GDM1 (cell line): ENCODE measurements around the gene MGAM2.
A peak's percentile ranks its signal among the peaks of the same experiment; 100 is the strongest.

Experiments
- DNase-seq: peaks from one replicate; lab custom pipeline; 2025; lab: John Stamatoyannopoulos, UW

MGAM2 gene

DNA sequence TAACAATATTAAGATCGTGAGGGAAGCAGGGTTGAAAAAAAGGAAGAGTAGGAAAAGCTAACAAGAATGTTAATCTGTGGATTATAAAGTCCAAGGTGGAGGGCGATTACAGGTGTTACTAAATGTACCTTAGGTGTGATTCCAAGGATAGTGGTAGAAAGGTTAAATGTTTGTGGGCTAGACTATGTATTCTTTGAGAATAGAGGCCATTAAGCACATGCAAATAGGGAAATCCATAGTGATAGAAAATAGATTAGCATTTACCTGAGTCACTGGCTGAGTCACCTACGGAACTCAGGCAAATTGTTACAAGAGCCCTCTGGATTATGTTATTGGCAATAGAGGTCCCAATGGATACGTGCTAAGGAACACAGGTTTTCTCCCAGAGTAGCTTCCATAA is 9.0 kb downstream of the MGAM2 start:
- DNase-seq: no peak

DNA sequence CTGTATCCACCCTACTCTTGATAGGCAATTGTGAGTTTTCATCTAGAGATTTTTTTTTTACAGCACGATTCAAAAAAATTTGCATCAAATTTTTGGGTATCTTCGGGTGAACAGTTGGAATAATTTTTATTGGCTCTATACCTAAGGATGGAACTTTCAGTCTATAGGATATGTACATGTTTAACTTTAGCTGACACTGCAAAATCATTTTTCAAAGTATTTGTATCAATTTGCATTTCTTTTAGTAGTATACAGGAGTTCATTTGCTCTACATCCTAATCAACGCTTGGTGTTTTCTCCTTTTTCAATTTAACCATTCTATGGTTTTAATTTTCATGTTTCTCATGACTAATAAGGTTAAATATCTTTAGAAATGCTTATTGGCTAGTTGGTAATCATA is 11.7 kb downstream of the MGAM2 start:
- DNase-seq: no peak

DNA sequence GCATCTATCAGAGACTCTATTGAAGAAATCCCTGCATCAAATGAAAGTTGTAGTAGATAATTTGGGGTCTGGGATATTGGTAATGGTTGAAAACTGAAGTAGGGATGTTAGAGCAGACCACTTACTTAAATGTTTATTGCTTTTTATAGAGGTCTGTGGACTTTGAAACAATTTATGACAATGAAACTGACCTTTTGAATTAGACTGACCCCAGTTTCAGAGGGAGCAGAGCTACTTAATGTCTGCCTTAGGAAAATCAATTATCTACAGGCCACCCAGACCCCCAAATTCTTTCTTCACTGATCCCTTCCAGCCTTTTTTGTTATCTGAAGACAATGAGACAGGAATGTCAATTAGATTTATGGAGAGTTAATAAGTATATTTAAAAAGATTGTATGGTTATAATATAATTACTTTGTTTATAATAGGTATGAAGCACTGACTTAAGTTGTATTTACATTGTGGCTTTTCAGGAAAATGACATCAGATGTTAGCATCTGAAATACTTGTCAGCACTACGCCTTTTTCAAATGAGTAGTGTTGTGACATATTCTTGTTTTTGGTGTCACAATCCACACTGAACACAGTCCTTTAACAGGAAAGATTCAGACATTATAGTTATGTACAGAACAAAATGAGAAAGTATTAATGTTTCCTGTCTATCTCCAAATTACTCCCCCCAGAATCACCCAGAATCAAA is 13.9 kb downstream of the MGAM2 start:
- DNase-seq: no peak

DNA sequence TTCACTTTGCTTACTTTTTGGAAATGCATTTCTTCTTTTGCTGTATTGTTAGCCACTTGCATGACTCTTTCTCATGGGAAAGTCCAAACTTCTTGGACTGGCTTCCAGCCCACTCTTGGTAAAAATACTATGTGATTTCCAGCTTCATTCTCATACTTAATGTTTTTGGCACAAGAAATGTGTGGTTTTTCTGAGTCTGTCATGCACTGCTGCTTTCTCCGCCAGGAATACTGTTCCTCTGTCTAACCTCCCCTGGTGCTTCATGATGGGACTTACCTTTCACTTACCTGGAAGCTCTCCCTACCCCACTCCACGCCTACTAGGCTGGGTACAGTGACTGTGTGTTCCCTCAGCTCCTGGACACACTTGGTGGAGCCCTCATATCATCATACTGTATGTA is 18.7 kb downstream of the MGAM2 start:
- DNase-seq: no peak

DNA sequence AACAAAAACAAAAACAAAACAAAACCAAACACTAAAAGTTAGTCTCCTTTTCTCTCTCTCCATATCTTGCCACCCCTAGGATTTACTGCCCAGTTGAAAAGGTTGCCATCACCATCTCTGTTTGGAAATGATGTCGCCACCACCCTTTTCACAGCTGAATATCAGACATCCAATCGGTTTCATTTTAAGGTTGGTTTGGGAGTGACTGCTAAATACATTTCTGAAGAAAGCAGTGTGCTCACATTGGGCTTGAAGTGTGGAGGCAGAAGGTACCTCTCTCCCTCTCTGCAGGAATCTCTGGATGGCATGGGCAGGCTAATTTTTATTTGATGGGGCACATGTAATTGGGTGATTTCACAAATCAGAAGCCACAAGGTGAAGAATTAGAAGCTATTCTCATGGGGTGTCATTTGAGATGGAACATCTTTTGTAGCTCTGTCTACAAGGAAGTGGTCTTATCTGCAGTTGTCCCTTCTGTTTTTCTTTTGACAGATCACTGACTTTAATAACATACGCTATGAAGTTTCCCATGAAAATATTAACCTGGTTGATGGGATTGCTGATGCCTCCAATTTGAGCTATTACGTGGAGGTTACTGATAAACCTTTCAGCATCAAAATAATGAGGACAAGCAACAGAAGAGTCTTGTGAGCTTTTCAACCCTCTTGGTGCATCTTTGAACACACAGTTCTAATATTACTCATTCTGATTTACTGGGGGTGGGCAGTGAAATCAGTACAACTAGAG is 20.1 kb downstream of the MGAM2 start:
- DNase-seq: no peak

DNA sequence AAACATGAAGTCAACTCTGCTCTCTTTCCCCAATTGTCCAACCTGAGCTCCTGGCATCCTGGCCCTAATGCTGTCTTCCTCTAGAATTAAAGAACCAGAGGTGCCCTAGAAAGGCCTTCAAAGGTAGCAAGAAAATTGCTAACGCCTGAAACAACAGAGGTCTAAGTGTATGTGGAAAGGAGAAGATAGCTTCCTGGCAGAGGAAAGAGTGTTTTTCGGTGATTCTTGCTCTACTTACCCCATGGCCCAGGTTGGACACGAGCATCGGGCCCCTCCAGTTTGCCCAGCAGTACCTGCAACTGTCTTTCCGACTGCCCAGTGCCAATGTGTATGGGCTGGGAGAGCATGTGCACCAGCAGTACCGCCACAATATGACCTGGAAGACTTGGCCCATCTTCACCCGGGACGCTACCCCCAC is 22.2 kb downstream of the MGAM2 start:
- DNase-seq: no peak

DNA sequence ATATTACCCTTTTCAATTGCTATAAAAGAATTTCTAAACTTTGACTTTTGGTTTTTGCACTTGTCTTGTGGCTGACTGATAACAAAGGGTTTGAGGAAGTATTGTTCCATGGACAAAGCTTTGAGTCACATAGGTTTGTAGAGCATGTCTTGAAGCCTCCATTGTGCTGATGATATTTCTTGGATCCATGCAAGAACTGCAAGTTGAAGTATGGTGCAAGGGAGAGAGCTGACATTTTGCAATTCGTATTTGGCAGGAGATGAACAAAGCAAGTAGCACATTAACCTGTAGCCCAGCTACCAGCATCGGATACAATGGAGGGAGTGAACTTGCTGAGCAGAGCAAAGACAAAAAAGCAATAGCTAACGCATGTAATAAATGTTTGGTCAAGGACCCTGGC is 23.4 kb downstream of the MGAM2 start:
- DNase-seq: peak; percentile 11

DNA sequence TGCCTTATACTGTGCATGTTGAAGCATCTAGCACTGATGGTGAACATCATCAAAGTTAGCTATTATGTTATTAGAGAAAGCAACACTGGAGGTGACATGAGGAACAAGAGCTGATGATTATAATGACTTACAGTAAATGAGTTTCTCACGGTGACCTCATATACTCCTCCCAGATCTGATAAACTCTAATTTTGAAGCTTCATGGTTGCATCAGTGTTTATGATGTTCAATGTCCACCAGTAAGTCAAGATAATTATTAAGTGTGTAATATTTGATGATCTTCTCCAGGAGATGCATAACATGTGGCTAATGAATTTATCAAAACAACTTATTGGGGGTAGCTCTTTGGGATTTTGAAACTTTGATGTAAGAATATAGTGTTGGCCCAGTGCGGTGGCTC is 27.5 kb downstream of the MGAM2 start:
- DNase-seq: no peak

DNA sequence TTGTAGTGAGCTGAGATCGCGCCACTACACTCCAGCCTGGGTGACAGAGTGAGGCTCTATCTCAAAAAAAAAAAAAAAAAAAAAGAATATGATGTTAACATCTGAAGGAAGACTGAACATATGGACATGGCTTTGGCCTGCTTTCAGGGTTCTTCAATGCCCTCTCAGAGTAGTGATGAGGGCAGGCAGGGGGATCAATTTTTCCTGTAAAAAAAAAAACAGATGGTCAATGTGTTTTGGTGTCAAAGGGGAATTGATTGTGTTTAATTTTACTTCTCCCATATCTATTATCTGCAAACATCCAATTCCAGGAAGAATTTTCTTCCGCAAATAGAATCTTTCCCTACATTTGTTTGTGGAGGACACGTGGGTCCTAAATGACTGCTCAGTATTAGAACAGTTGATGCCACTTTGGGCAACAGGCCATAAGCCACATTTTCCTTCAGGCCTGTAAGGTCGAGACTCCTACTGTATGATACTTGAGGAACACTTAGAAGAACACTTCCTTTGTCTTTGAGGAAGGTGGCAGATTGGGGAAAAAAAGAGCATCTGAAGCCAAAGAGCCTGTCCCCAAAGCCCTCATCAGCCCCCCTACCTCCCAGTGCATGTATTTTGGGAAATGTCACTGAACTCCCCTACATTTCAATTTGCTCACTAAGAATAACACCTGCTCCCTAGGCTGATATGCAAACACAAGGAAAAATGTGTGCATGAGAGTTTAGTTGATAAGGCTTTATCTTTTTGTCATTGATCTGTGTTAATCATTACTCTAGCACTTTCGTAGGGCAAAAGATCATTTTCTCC is 28.3 kb downstream of the MGAM2 start:
- no peak for DNase-seq

DNA sequence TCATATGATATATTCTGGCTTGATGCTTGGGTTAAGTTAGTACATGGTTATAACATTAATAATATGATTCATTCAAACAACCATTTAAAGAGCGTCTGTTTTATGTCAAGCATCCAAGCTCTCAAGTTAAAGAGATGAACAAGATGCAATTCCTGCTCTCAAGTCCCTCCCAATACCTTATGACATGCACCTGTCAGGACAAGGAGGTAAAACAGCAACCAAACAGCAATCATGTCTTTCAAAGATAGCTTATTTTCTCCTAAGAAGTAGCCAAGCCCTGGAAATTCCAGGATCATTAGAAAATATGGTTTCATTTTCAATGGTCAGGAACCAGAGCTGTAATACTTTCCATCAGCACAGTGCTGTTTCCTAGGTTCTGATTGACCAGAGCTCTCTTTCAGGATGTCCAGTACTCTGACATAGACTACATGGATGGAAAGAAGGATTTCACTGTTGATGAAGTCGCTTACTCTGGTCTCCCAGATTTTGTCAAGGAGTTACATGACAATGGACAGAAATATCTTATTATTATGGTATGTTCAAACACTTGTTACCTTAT is 29.0 kb downstream of the MGAM2 start:
- DNase-seq: no peak

DNA sequence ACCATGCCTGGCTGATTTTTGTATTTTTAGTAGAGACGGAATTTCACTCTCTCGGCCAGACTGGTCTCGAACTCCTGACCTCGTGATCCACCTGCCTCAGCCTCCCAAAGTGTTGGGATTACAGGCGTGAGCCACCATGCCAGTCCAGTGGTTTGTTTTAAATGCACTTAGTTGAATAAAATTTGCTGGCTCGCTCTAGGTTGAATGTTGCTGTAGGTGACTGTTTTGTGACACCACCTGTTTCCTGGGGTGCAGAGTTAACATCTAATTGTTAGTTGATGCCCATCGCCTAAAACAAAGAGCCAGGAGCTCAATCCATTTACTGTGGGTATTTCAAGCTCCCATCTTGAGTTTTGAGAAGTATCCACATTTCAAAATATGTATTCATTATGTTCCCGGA is 31.2 kb downstream of the MGAM2 start:
- DNase-seq: no peak

DNA sequence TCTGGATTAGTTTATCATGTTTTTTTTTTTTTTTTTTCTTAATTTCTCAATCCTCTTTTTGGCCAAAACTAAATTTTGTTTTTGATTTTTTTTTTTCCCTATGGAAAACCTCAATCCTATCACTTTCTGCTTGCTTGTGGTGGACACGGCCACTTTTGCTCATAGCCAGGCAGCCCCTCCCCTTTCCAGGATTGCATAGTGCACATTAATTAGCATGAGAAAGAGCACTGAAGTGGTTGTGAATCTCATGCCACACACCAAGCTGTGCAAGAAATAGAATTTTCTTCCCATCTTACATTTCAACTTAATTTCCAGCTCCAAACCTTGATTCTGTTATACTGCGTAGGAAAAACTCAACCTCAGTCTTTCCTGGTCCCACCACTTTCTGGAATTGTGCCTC is 34.6 kb downstream of the MGAM2 start:
- no peak for DNase-seq

DNA sequence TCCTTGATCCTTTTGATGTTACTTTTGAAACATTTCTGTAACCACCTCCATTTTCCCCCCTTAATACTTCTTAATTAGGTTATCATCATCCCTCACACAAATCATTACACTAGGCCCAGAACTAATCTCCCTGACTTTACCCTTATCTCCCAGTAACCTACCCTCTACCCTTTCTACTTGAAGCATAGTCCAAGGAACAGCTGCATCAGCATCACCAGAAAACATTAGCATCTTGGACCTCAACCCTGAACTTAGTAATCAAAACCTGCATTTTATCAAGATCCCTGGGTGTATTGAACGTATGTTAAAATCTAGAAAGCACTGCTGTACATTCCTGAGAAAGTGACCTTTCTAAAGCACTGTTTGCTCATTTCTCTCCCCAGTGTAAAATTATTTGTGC is 38.8 kb downstream of the MGAM2 start:
- DNase-seq: no peak

DNA sequence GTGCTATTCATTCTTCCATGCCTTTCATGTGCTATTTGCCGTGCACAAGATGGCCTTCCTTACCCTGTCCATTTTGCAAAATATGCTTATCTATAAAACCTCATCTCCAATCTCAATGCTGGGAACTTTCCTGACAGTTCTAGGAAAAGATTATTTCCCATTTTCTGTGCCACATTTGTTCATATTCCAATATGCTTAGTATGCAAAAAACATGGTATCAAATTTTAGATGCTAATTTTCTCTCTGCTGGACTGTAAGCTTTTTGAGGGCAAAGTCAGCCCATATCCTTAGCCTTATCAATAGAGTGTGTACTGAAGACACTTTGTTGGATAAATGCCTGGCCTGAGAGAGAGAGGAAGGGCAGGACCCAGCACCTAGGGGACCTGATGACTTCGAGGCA is 39.4 kb downstream of the MGAM2 start:
- DNase-seq: no peak

DNA sequence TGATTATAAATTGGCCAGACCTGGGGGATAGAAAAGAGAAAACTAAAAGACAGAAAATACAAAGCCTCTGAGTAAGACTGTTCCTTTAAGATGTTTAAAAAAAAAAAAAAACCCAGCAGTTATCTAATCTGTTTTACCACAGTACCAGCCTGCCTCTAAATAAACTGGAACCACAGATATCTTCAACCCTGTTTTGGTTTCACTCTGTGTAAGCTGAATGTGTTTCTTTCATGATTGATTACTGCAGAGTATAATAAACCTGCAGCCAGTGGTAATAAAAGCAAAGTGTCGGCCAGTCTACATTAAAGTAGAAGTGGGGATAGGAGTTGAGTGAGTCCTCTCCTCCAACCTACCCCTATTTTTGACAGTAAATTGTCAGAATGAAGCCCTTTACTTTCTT is 40.6 kb downstream of the MGAM2 start:
- DNase-seq: no peak

DNA sequence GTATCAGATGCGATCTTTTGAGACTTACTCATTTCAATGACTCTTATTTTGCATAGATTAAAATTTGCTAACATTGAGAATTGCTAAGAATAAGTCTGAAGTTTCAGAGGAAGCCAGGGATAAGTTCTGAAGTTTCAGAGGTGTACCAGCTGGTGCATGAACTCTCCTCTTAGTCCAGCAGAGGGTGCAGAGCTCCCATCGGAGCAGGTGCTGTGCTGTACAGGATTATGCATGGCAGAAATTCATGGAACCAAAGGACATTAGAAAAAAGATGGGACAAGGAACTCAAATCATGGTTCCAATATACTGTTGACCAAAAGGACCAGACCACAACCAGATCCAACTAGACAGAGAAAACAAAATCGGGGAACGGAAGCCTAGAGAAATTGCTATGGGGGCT is 41.9 kb downstream of the MGAM2 start:
- DNase-seq: no peak

DNA sequence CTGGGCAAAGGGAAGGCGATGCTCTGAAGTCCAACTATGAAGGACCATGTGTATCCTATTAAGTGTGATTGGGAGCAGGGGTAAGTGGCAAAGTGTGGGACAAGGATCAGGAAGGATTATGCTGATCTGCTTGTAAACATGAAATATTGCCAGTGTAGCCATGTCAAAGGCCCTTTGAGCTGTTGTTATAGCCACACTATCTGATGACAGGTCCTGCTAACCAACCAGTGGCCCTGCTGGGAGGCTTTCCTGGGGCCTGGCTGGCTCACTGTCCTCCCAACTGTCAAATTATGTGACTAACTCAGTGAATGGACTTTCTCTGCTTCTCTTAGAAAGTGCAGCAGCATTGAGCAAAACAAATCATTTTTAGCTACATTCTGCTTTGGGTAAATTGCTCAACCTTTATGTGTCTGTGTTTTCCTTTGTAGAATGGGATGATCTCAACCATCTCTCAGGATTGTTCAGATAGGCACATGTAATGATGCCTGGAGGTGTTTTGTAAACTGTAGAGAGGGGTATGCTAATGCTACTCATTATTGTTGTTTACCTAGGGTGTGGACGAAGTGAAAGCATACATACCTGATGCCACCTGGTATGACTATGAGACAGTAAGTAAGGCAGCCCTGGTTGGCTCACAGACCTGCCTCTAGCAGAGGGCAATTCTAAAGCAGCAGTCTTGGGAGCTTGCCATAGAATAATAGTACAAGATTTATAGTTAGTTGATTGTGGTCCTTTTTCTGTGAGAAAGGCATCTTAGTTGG is 47.4 kb downstream of the MGAM2 start:
- DNase-seq: no peak

DNA sequence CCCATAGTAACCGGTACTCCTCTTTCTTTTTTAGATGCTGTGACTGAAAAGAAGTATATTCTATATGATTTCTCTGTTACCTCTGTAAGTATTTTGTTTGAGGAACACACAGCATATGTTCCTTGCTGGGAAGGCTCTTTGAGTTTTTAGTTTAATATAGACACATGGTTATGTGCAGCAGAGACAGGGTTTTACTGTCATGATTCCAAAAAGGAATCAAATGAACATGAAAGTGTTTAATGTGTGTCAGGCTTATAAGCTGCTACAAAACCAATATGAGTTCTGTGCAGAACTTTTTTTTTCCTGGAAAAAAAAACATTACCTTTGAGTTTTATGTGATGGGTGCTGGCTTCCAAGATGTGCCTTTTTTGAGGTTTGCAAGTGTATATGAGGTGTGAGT is 50.4 kb downstream of the MGAM2 start:
- DNase-seq: no peak

DNA sequence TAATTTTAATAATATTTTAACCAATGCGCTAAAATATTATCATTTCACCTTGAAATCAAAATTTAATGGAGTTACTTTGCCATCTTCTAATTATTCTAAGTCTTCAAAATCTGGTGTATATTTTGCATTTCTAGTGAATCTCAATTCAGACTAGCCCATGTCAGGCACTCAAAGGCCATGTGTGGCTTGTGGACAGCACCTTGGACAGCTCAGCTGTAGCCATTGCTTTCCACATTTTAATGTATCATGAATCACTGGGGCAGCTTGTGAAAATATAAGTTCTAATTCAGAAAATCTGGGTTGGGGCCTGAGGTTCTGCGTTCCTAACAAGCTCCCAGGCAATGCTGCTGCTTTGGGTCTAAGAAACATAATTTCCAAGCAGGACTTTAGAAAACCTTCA is 57.2 kb downstream of the MGAM2 start:
- no peak for DNase-seq

DNA sequence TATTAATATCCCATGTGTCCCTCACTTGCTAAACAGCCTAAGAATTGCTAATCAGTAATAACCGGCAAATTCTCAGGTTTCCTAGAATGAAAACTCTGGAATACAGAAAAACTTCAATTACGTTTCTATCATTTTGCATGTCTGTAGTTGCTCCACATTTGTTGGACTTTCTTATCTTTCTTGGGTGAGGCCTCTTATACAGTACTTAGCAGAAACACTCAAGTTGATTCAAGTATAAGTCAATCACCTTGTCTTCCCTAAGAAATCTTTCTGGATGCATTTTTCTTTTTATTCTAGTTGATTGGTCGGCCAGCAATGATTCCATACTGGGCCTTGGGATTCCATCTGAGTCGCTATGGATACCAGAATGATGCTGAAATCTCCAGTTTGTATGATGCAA is 61.4 kb downstream of the MGAM2 start:
- no peak for DNase-seq

DNA sequence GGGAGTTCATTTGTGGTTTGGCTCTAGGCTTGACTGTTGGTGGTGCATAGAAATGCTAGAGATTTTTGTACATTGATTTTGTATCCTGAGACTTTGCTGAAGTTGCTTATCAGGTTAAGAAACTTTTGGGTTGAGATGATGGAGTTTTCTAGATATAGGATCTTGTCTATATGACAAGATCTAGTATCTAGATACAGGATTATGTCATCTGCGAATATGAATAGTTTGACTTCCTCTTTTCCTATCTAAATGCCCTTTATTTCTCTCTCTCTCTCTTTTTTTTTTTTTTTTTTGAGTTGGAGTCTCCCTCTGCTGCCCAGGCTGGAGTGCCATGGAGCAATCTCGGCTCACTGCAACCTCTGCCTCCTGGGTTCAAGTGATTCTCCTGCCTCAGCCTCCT is 62.9 kb downstream of the MGAM2 start:
- no peak for DNase-seq

DNA sequence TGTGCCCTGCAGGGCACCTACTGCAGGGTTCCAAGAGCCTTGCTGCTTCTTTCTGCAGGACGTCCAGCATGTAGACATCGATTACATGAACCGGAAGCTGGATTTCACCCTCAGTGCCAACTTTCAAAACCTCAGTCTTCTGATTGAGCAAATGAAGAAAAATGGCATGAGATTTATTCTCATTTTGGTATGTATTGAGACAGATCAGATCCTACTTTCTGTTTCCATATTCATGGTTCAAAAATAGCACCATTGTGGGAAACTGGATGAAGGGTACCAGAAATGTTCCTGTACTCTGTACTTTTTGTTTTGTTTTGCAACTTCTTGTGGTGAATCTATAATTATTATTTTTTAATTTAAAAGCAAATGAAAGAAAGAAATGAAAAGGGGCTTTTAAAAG is 64.1 kb downstream of the MGAM2 start:
- no peak for DNase-seq
